HepG2 (cell line): Measurements from ENCODE around the gene ZNF615. TPM values are rescaled to one million over a fixed set of nuclear protein-coding genes. Genes with fewer than 3 reads are reported as not detected.
A peak's percentile ranks its signal among the peaks of the same experiment; 100 is the strongest.
"Not testable (repeated sequence)": the region's sequence is repeated elsewhere in the genome, so short reads cannot be mapped to it uniquely, and the experiment has no call there.

Experiments used
- ARID4A ChIP-seq: sonication (generic); formaldehyde crosslinking; IDR thresholded peaks from 2 replicates; pipeline ENCODE4 v1.5.0; 2020; ENCODE audit warnings: mild to moderate bottlenecking, missing genetic modification reagents, borderline replicate concordance
- CSRNP1 ChIP-seq: sonication (generic); formaldehyde crosslinking; IDR thresholded peaks from 2 replicates; pipeline ENCODE4 v1.8.1; 2023; ENCODE audit warnings: mild to moderate bottlenecking, missing genetic modification reagents
- DMAP1 ChIP-seq: IDR thresholded peaks from 2 replicates; pipeline ENCODE4 v1.6.1; 2016
- EP300 ChIP-seq, 3 experiments: sonication (generic) in 1 of 3; formaldehyde crosslinking in 1 of 3; IDR thresholded peaks; 2 replicates each; pipeline versions ENCODE4 v1.5.1 to v1.6.1; 2011 to 2020; ENCODE audit warnings: low read depth in 2 of 3, low read length in 2 of 3, borderline replicate concordance in 1 of 3, improper control_type of control experiment in 1 of 3, mild to moderate bottlenecking in 1 of 3, missing genetic modification reagents in 1 of 3, moderate library complexity in 1 of 3
- MIXL1 ChIP-seq: IDR thresholded peaks from 2 replicates; pipeline ENCODE4 v1.6.1; 2016
- PATZ1 ChIP-seq: sonication (generic); formaldehyde crosslinking; IDR thresholded peaks from 2 replicates; pipeline ENCODE4 v1.4.0; 2020; ENCODE audit warnings: missing genetic modification reagents
- POLR2G ChIP-seq: fragments of 200-400 bp; formaldehyde crosslinking; IDR thresholded peaks from 2 replicates; pipeline ENCODE4 v1.6.1; 2018; ENCODE audit warnings: mild to moderate bottlenecking, low read depth, low read length, moderate library complexity
- RXRB ChIP-seq: IDR thresholded peaks from 2 replicates; pipeline ENCODE4 v1.6.1; 2016; ENCODE audit warnings: borderline replicate concordance, missing genetic modification reagents, missing compliant biosample characterization
- SATB2 ChIP-seq: sonication (generic); formaldehyde crosslinking; IDR thresholded peaks from 2 replicates; pipeline ENCODE4 v1.5.0; 2020; ENCODE audit warnings: missing genetic modification reagents
- SOX13 ChIP-seq, 3 experiments: fragments of 450-650 bp in 1 of 3; sonication (generic) in 1 of 3; formaldehyde crosslinking in 1 of 3; IDR thresholded peaks in 2 of 3; conservative IDR thresholded peaks in 1 of 3; 2 replicates each; pipeline versions ENCODE4 v1.5.0 to v1.6.1; 2016 to 2020; ENCODE audit warnings: antibody characterized with exemption in 1 of 3, mild to moderate bottlenecking in 1 of 3, missing compliant biosample characterization in 1 of 3, missing genetic modification reagents in 1 of 3, moderate library complexity in 1 of 3
- TFDP1 ChIP-seq: IDR thresholded peaks from 2 replicates; pipeline ENCODE4 v1.6.1; 2016; ENCODE audit warnings: missing compliant biosample characterization, missing genetic modification reagents, borderline replicate concordance
- ZFX ChIP-seq: sonication (generic); formaldehyde crosslinking; IDR thresholded peaks from 2 replicates; pipeline ENCODE4 v1.4.0; 2020; ENCODE audit warnings: mild to moderate bottlenecking, low read depth, missing genetic modification reagents, moderate library complexity
- ZNF574 ChIP-seq: sonication (generic); formaldehyde crosslinking; IDR thresholded peaks from 2 replicates; pipeline ENCODE4 v1.4.0; 2020; ENCODE audit warnings: missing genetic modification reagents
- ZNF761 ChIP-seq: sonication (generic); formaldehyde crosslinking; conservative IDR thresholded peaks from 2 replicates; pipeline ENCODE4 v1.4.0; 2020; ENCODE audit warnings: mild to moderate bottlenecking, missing genetic modification reagents
- polyA plus RNA-seq, 8 experiments: library from polyadenylated mRNA; depleted of rRNA in 3 of 8; stranded (reverse) in 7 of 8; unstranded in 1 of 8; fragments of >200 nt; fragmentation: Illumina TruSeq in 4 of 8; extraction: Trizol in 4 of 8; gene quantifications; 2 replicates each; pipeline versions ENCODE4 v1.2.1 to v1.2.3, GENCODE V29; 2011 to 2016; ENCODE audit warnings: low read depth in 4 of 8, missing spikeins in 1 of 8, mixed read lengths in 1 of 8; ENCODE audit not compliant: insufficient read depth in 1 of 8
- total RNA-seq, 5 experiments: library from RNA; depleted of rRNA; stranded (reverse); fragments of >200 nt; fragmentation: Illumina TruSeq; extraction: Trizol; gene quantifications; 2 replicates each; pipeline ENCODE4 v1.2.3, GENCODE V29; 2016; ENCODE audit warnings: low read depth in 1 of 5

Gene ZNF615
- total and polyA plus RNA-seq, 2 of the 13 experiments (the other 11 are each of a cell fraction or from before 2014, with no cell fraction given) = 5.2 to 7.8 TPM

- peak; percentile 13; the same call in 1 of the 2 replicates for TF ChIP-seq PATZ1 (CRISPR knock-in tag)
- peak; percentile 59; the same call in 1 of the 2 replicates for TF ChIP-seq MIXL1 (CRISPR knock-in tag)
- not testable (repeated sequence) for TF ChIP-seq EP300 (IDR thresholded peaks at IDR 0.05; ENCODE audit: low read depth in 2 of 2, low read length in 2 of 2)
- TF ChIP-seq EP300 (CRISPR knock-in tag; IDR thresholded peaks at IDR 0.05; ENCODE audit: borderline replicate concordance) = peak; percentile 76
- peak; percentile 17; the same call in 1 of the 2 replicates for TF ChIP-seq RXRB (CRISPR knock-in tag)
- TF ChIP-seq SATB2 = 0 out of 2 replicates have a peak, but pooled peaks have one; percentile 17
- TF ChIP-seq SOX13 (IDR thresholded peaks at IDR 0.05) = peak; percentile 55; the same call in 1 of the 2 replicates
- TF ChIP-seq SOX13 (CRISPR knock-in tag; conservative IDR thresholded peaks at IDR 0.05 in 1 of 2, IDR thresholded peaks at IDR 0.05 in 1 of 2) = peak in 1 of 2 experiments; percentile 90; a peak in 2 of 4 replicates
- TF ChIP-seq ZNF574 (CRISPR knock-in tag) = peak; percentile 19; the same call in 1 of the 2 replicates
- TF ChIP-seq ZNF761 (CRISPR knock-in tag) = 0 out of 2 replicates have a peak, but pooled peaks have one; percentile 65
- peak; percentile 38 for TF ChIP-seq DMAP1 (CRISPR knock-in tag)
- TF ChIP-seq CSRNP1 (CRISPR knock-in tag) = peak; percentile 26; the same call in 1 of the 2 replicates
- peak; percentile 52; the same call in 1 of the 2 replicates for TF ChIP-seq TFDP1 (CRISPR knock-in tag)
- TF ChIP-seq POLR2G = peak; percentile 46; the same call in 1 of the 2 replicates
- TF ChIP-seq ARID4A (CRISPR knock-in tag) = peak; percentile 46; the same call in 1 of the 2 replicates
- TF ChIP-seq ZFX (CRISPR knock-in tag) = peak; percentile 61; the same call in 1 of the 2 replicates
Observed at GRCh38 chr19:52026255-52026990, 18.4 kb upstream of the ZNF615 start (continued).
